ENCODE measurements around the gene GRIK4. TPM values are rescaled to one million over a fixed set of nuclear protein-coding genes. Genes with fewer than 3 reads are reported as not detected.

Gene GRIK4
- total and polyA plus RNA-seq, 2 of the 4 experiments (the other 2 are of a cell fraction), result 0.18 to 0.38 TPM

GRCh38 chr11:120811731-120812130 is 300.2 kb downstream of the GRIK4 start:
- TF ChIP-seq POLR2A (IDR thresholded peaks at IDR 0.05; ENCODE audit: low read depth, low read length), result no peak
- TF ChIP-seq FOS (IDR thresholded peaks at IDR 0.05; ENCODE audit: low read depth, low read length), result no peak
- no peak for TF ChIP-seq NFE2L2 (IDR thresholded peaks at IDR 0.05; ENCODE audit: low read depth, low read length)
- no peak for TF ChIP-seq RAD21 (IDR thresholded peaks at IDR 0.05; ENCODE audit: low read length)
- no peak for TF ChIP-seq RFX5 (IDR thresholded peaks at IDR 0.05; ENCODE audit: low read depth, low read length)
- no peak for TF ChIP-seq SMC3 (IDR thresholded peaks at IDR 0.05; ENCODE audit: low read depth, low read length)
- no peak for TF ChIP-seq MXI1 (IDR thresholded peaks at IDR 0.05; ENCODE audit: borderline replicate concordance, low read depth, low read length)
- TF ChIP-seq BHLHE40 (IDR thresholded peaks at IDR 0.05; ENCODE audit: low read depth, low read length), result no peak
- TF ChIP-seq MAFK (IDR thresholded peaks at IDR 0.05; ENCODE audit: low read depth, low read length), result no peak
- TF ChIP-seq RCOR1 (IDR thresholded peaks at IDR 0.05; ENCODE audit: insufficient replicate concordance, low read length), result no peak
- TF ChIP-seq CHD1 (IDR thresholded peaks at IDR 0.05; ENCODE audit: low read depth, low read length), result no peak
- TF ChIP-seq CEBPB (IDR thresholded peaks at IDR 0.05; ENCODE audit: low read depth, low read length), result no peak
- TF ChIP-seq, protein P1, sequence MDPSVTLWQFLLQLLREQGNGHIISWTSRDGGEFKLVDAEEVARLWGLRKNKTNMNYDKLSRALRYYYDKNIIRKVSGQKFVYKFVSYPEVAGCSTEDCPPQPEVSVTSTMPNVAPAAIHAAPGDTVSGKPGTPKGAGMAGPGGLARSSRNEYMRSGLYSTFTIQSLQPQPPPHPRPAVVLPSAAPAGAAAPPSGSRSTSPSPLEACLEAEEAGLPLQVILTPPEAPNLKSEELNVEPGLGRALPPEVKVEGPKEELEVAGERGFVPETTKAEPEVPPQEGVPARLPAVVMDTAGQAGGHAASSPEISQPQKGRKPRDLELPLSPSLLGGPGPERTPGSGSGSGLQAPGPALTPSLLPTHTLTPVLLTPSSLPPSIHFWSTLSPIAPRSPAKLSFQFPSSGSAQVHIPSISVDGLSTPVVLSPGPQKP (IDR thresholded peaks at IDR 0.05; ENCODE audit: borderline replicate concordance, low read depth, low read length), result no peak
- TF ChIP-seq USF2 (IDR thresholded peaks at IDR 0.05; ENCODE audit: low read depth, low read length), result no peak
- no peak for TF ChIP-seq MAZ (IDR thresholded peaks at IDR 0.05; ENCODE audit: borderline replicate concordance, low read depth, low read length)
- TF ChIP-seq, protein P2, sequence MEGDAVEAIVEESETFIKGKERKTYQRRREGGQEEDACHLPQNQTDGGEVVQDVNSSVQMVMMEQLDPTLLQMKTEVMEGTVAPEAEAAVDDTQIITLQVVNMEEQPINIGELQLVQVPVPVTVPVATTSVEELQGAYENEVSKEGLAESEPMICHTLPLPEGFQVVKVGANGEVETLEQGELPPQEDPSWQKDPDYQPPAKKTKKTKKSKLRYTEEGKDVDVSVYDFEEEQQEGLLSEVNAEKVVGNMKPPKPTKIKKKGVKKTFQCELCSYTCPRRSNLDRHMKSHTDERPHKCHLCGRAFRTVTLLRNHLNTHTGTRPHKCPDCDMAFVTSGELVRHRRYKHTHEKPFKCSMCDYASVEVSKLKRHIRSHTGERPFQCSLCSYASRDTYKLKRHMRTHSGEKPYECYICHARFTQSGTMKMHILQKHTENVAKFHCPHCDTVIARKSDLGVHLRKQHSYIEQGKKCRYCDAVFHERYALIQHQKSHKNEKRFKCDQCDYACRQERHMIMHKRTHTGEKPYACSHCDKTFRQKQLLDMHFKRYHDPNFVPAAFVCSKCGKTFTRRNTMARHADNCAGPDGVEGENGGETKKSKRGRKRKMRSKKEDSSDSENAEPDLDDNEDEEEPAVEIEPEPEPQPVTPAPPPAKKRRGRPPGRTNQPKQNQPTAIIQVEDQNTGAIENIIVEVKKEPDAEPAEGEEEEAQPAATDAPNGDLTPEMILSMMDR (conservative IDR thresholded peaks at IDR 0.05; ENCODE audit: low read depth, low read length), result no peak
- Histone ChIP-seq H3K56ac (ENCODE audit: extremely low read depth, insufficient read depth, low read length) (no peak overlapping the region), H2AK9ac (replicated peaks; ENCODE audit: low read depth, low read length, poor library complexity) (no peak overlapping the region), H4K91ac (ENCODE audit: insufficient read depth, low read depth, low read length) (no peak overlapping the region), H3K9me1 (ENCODE audit: insufficient read depth, low read length) (peaks cover 7% of the 10 kb centered on the region; the same call in 1 of the 2 replicates), H3K4me1 (ENCODE audit: control insufficient read depth, insufficient read depth, low read length) (peaks cover 6% of the 10 kb centered on the region; the same call in 1 of the 2 replicates), H2BK20ac (ENCODE audit: low read depth, low read length) (no peak overlapping the region), H3K9ac (ENCODE audit: low read depth, low read length) (no peak overlapping the region), H3K27me3 (ENCODE audit: control insufficient read depth, insufficient read depth, low read length) (peaks cover 12% of the 10 kb centered on the region), H3K79me1 (ENCODE audit: low read depth in 1 of 2, low read length in 2 of 2) (no peaks in the 10 kb centered on the region), H4K20me1 (ENCODE audit: insufficient read depth, low read length) (peaks cover 5% of the 10 kb centered on the region; the same call in 1 of the 2 replicates), H3K18ac (ENCODE audit: low read depth, low read length) (no peak overlapping the region), H4K8ac (ENCODE audit: low read depth in 2 of 2, low read length in 2 of 2) (no peak overlapping the region), H2AK5ac (ENCODE audit: low read depth, low read length) (no peak overlapping the region), H3K4ac (ENCODE audit: low read depth, low read length) (no peak overlapping the region), H3K14ac (replicated peaks; ENCODE audit: low read depth, low read length) (no peak overlapping the region), H3K36me3 (ENCODE audit: control insufficient read depth, insufficient read depth, low read length) (no peaks in the 10 kb centered on the region), H3K4me3 (ENCODE audit: insufficient read depth, low read depth, low read length) (no peak overlapping the region), H4K5ac (ENCODE audit: low read depth, low read length) (no peak overlapping the region), H2BK5ac (ENCODE audit: low read depth, low read length, poor library complexity, severe bottlenecking) (no peak overlapping the region), H3K4me2 (ENCODE audit: low read depth, low read length) (no peak overlapping the region), H2AFZ (replicated peaks; ENCODE audit: low read length, poor library complexity) (no peak overlapping the region), H3K23ac (ENCODE audit: low read depth, low read length) (no peak overlapping the region), H3K27ac (ENCODE audit: insufficient read depth, low read length) (no peak overlapping the region), H2BK120ac (ENCODE audit: low read depth, low read length) (no peak overlapping the region), H3K9me3 (ENCODE audit: control insufficient read depth, insufficient read depth, low read length) (no peaks in the 10 kb centered on the region), H2BK15ac (ENCODE audit: low read depth, low read length) (no peak overlapping the region)
- intact Hi-C loops (cut with micrococcal nuclease) (loop anchor here (10.0 kb wide), 1 partner anchor 1107 kb away; no protein-coding TSS in a partner anchor), dilution Hi-C loops (cut with HindIII; ENCODE audit: low sequenced_read_pairs, unreplicated experiment) (no loop called here), in situ Hi-C loops (cut with MboI; ENCODE audit: low sequenced_read_pairs) (no loop called here)
- ATAC-seq (ENCODE audit: low read depth) (no peak), DNase-seq (no peak)
- CTCF ChIA-PET, result no interaction called here
- no TSS peak for BruUV-seq (replicated peaks)
- 66% methylated on average over 4 of the region's 5 CpGs; no CpG with 5 or more reads in 1 of the 2 experiments for WGBS, 2 experiments (ENCODE audit: extremely low coverage in 2 of 2, insufficient read length in 1 of 2)
- POLR2A ChIA-PET (ENCODE audit: unreplicated experiment), result no interaction called here
